22Rv1 (cell line): ENCODE measurements around the gene SLC35G6.
A peak's percentile ranks its signal among the peaks of the same experiment; 100 is the strongest.

ENCODE experiments used
- H3K27ac ChIP-seq: fragments of 450-650 bp; 2 replicates; pipeline ENCODE4 v1.5.1; 2017
- CTCF ChIP-seq: fragments of 450-650 bp; IDR thresholded peaks from 2 replicates; pipeline ENCODE4 v1.5.1; 2017; ENCODE audit warnings: mild to moderate bottlenecking
- ZFX ChIP-seq: fragments of 450-650 bp; IDR thresholded peaks from 2 replicates; pipeline ENCODE4 v1.6.1; 2017; ENCODE audit warnings: antibody characterized with exemption, borderline replicate concordance

The SLC35G6 gene

GRCh38 chr17:7481275-7481674 lies at the start of gene SLC35G6:
Gene SLC35G6 (plus strand): TSS chr17:7481446. CDS start chr17:7481517, 71 bp downstream.
- peak within 1 kb of the TSS; percentile 86 for H3K27ac ChIP-seq

- TF ChIP-seq ZFX, result no peak
These were observed 49.0 kb upstream of the SLC35G6 start for GRCh38 chr17:7432296-7432695.

GRCh38 chr17:7435676-7436555 lies 45.3 kb upstream of the SLC35G6 start:
- TF ChIP-seq ZFX (no peak), CTCF (peak; percentile 33)
- H3K27ac ChIP-seq, result peak overlapping the region; percentile 92

More at GRCh38 chr17:7432296-7432695, 49.0 kb upstream of the SLC35G6 start:
- no peak overlapping the region for H3K27ac ChIP-seq

- H3K27ac ChIP-seq, result peak overlapping the region; percentile 92
- TF ChIP-seq ZFX (no peak), CTCF (peak; percentile 99)
These were observed 44.5 kb upstream of the SLC35G6 start for GRCh38 chr17:7436556-7437368.

GRCh38 chr17:7437369-7437863 lies 43.8 kb upstream of the SLC35G6 start:
- no peak for TF ChIP-seq ZFX
- TF ChIP-seq CTCF, result no peak
- H3K27ac ChIP-seq, result peak overlapping the region; percentile 92

GRCh38 chr17:7437950-7438614 lies 43.2 kb upstream of the SLC35G6 start:
- no peak for TF ChIP-seq ZFX
- TF ChIP-seq CTCF, result no peak
- peak overlapping the region; percentile 92 for H3K27ac ChIP-seq

- TF ChIP-seq ZFX (no peak), CTCF (no peak)
These were observed 42.4 kb upstream of the SLC35G6 start for GRCh38 chr17:7438656-7439460.

More at GRCh38 chr17:7438656-7439460, 42.4 kb upstream of the SLC35G6 start:
- H3K27ac ChIP-seq, result peak overlapping the region; percentile 92
